Trophoblast cell (in vitro differentiated cells and primary cell): ENCODE results near the gene IGFBP5.

Experiments
- DNase-seq, 2 donors: peaks; one replicate each; pipeline ENCODE4 v3.0.0-alpha.2; 2016
- H2AFZ ChIP-seq: 2 replicates; pipeline ENCODE4 v1.6.1; 2013; ENCODE audit warnings: low read length, moderate library complexity, mild to moderate bottlenecking; ENCODE audit not compliant: insufficient read depth, poor library complexity
- H2AK5ac ChIP-seq: 2 replicates; pipeline ENCODE4 v1.6.1; 2013; ENCODE audit warnings: mild to moderate bottlenecking, low read length
- H2BK120ac ChIP-seq: 2 replicates; pipeline ENCODE4 v1.6.1; 2013; ENCODE audit warnings: low read length, mild to moderate bottlenecking, moderate library complexity; ENCODE audit not compliant: insufficient read depth, poor library complexity
- H2BK12ac ChIP-seq: 2 replicates; pipeline ENCODE4 v1.6.1; 2013; ENCODE audit warnings: mild to moderate bottlenecking, low read length, moderate library complexity
- H2BK5ac ChIP-seq: 2 replicates; pipeline ENCODE4 v1.6.1; 2013; ENCODE audit warnings: low read length, low read depth, moderate library complexity, mild to moderate bottlenecking; ENCODE audit not compliant: poor library complexity
- H3K14ac ChIP-seq: 2 replicates; pipeline ENCODE4 v1.6.1; 2013; ENCODE audit warnings: mild to moderate bottlenecking, low read length
- H3K18ac ChIP-seq: 2 replicates; pipeline ENCODE4 v1.6.1; 2013; ENCODE audit warnings: mild to moderate bottlenecking, low read length
- H3K23ac ChIP-seq: 2 replicates; pipeline ENCODE4 v1.6.1; 2013; ENCODE audit warnings: low read length
- H3K27ac ChIP-seq: 2 replicates; pipeline ENCODE4 v1.5.1; 2013; ENCODE audit warnings: low read depth, mild to moderate bottlenecking, inconsistent platforms, low read length, moderate library complexity
- H3K27me3 ChIP-seq: 2 replicates; pipeline ENCODE4 v1.6.1; 2013; ENCODE audit warnings: inconsistent platforms, mild to moderate bottlenecking, low read length, moderate library complexity; ENCODE audit not compliant: insufficient read depth
- H3K36me3 ChIP-seq, 2 experiments: 1 replicate in 1 of 2; 2 replicates in 1 of 2; pipeline ENCODE4 v1.6.1; 2013; ENCODE audit warnings: low read length in 2 of 2, mild to moderate bottlenecking in 2 of 2, moderate library complexity in 1 of 2; ENCODE audit not compliant: insufficient read depth in 2 of 2, control insufficient read depth in 1 of 2
- H3K4ac ChIP-seq: 2 replicates; pipeline ENCODE4 v1.6.1; 2013; ENCODE audit warnings: low read depth, mild to moderate bottlenecking, low read length, moderate library complexity
- H3K4me1 ChIP-seq, 2 experiments: 1 replicate in 1 of 2; 2 replicates in 1 of 2; pipeline ENCODE4 v1.6.1; 2013; ENCODE audit warnings: low read length in 2 of 2, mild to moderate bottlenecking in 2 of 2, moderate library complexity in 1 of 2; ENCODE audit not compliant: insufficient read depth in 2 of 2, control insufficient read depth in 1 of 2
- H3K4me2 ChIP-seq: 2 replicates; pipeline ENCODE4 v1.6.1; 2013; ENCODE audit warnings: inconsistent platforms, mild to moderate bottlenecking, low read length, moderate library complexity
- H3K4me3 ChIP-seq: 2 replicates; pipeline ENCODE4 v1.5.1; 2013; ENCODE audit warnings: mild to moderate bottlenecking, low read depth, low read length, inconsistent platforms
- H3K79me1 ChIP-seq: one replicate; pipeline ENCODE4 v1.6.1; 2013; ENCODE audit warnings: low read length
- H3K79me2 ChIP-seq: 2 replicates; pipeline ENCODE4 v1.6.1; 2013; ENCODE audit warnings: low read length, mild to moderate bottlenecking; ENCODE audit not compliant: control insufficient read depth, insufficient read depth, poor library complexity
- H3K9ac ChIP-seq: 2 replicates; pipeline ENCODE4 v1.6.1; 2013; ENCODE audit warnings: mild to moderate bottlenecking, low read length
- H3K9me3 ChIP-seq: 2 replicates; pipeline ENCODE4 v1.6.1; 2013; ENCODE audit warnings: low read depth, mild to moderate bottlenecking, control low read depth, inconsistent platforms, low read length; ENCODE audit not compliant: insufficient read depth
- H4K12ac ChIP-seq: 2 replicates; pipeline ENCODE4 v1.6.1; 2013; ENCODE audit warnings: low read depth, mild to moderate bottlenecking, low read length, moderate library complexity
- H4K8ac ChIP-seq: 2 replicates; pipeline ENCODE4 v1.6.1; 2013; ENCODE audit warnings: low read depth, mild to moderate bottlenecking, low read length, moderate library complexity
- H4K91ac ChIP-seq: one replicate; pipeline ENCODE4 v1.6.1; 2013; ENCODE audit warnings: low read depth, mild to moderate bottlenecking, low read length, moderate library complexity
- WGBS: extraction: QIAGEN DNeasy Blood & Tissue Kit; methylation state at CpG from one replicate; pipeline ENCODE4 v1.1.7; 2013; ENCODE audit warnings: missing lambda C conversion rate; ENCODE audit not compliant: insufficient read length, insufficient coverage; ENCODE audit errors: extremely low coverage; 5-methylcytosine and 5-hydroxymethylcytosine counted together

IGFBP5 gene

DNA sequence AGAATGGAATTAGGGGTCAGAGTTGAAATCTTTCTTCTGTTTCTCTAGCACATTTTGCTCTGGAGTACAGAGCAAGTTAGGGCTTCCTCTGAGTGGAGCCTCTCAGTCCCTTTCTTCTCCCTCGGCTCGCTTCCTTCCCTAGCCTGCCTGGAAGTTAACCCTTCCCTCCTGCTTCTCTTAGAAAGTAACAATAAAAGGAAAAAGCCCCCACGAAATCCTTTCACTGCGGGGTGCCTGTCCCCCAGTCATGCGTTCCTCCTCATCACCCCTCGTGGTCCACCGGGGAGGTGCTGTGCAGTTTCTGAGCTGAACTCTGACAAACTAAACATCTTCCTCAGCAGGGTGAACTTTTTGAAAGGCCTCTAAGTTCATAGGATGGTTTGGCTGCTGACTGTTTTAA, 60.2 kb downstream of the IGFBP5 start:
- H3K14ac ChIP-seq, result peak overlapping the region; percentile 24
- H3K79me2 ChIP-seq, result peaks cover 18% of the 10 kb centered on the region
- H3K27me3 ChIP-seq, result peaks cover 3% of the 10 kb centered on the region
- H4K91ac ChIP-seq, result peak overlapping the region; percentile 79
- H3K4me1 ChIP-seq, result peaks cover 13 to 19% of the 10 kb centered on the region in 2 experiments
- peak overlapping the region; percentile 51 for H4K12ac ChIP-seq
- no peak overlapping the region for H3K23ac ChIP-seq
- H3K36me3 ChIP-seq, result peaks cover 8 to 11% of the 10 kb centered on the region in 2 experiments
- peak overlapping the region; percentile 77 for H2BK12ac ChIP-seq
- no peaks in the 10 kb centered on the region for H3K9me3 ChIP-seq
- no peak for DNase-seq
- peak overlapping the region; percentile 91 for H3K27ac ChIP-seq
- peak overlapping the region; percentile 62 for H4K8ac ChIP-seq
- peak overlapping the region; percentile 61 for H3K4me3 ChIP-seq
- peak overlapping the region; percentile 93 for H2BK5ac ChIP-seq
- peak overlapping the region; percentile 58 for H3K18ac ChIP-seq
- peak overlapping the region; percentile 16 for H3K4ac ChIP-seq
- H3K4me2 ChIP-seq, result peak overlapping the region; percentile 85
- H2AK5ac ChIP-seq, result no peak overlapping the region
- no CpG with 5 or more reads among the region's 7 CpGs for WGBS
- peak overlapping the region; percentile 88 for H2BK120ac ChIP-seq
- H3K79me1 ChIP-seq, result peaks cover 29% of the 10 kb centered on the region
- H3K9ac ChIP-seq, result peak overlapping the region; percentile 85
- no peak overlapping the region for H2AFZ ChIP-seq

DNA sequence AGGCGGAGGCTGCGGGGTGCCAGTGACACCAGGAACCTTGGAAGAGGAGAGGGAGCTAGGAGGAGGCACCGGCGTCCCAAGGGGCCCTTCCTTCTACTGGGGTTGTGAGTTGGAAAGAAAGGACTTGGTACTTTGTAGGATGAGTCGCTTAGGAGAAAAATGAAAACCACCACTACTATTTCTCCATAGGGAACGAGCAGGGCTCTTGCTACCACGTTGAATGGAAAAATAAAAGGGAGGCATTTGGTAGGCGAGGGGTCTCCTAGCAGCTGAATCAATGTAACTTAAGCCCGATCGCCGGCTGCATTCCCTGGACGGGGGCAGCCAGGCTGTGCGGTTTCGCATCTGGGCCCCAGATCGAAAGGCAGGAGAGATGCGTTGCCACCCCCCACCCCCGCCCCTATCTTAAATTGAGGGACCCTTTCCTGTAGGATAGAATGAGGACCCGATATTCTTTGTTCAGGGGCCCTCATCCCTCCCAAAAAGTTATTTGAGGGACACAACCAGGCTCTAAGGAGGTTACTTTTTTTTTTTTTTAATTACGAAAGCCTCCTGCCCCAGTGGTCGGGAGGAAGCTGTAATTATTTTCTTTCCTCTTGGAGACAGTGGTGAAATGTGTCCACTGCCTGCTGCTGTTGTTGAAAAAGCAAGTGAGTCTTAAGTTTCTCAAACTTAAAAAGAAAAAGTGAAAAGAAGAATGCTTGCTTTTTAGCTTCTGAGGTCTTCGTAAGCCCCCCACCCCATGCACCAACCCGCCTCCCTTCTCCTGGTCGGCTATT, 60.8 kb downstream of the IGFBP5 start:
- Histone ChIP-seq H3K4me2 (peak overlapping the region; percentile 85), H3K36me3 (peaks cover 4 to 7% of the 10 kb centered on the region in 2 experiments), H2BK120ac (peak overlapping the region; percentile 88), H4K91ac (peak overlapping the region; percentile 79), H3K23ac (no peak overlapping the region), H3K9me3 (no peaks in the 10 kb centered on the region), H3K27ac (peak overlapping the region; percentile 91), H2BK12ac (no peak overlapping the region), H3K14ac (peak overlapping the region; percentile 81), H3K79me2 (peaks cover 18% of the 10 kb centered on the region), H2AFZ (no peak overlapping the region), H4K12ac (peak overlapping the region; percentile 51), H3K4me1 (peaks cover 13 to 19% of the 10 kb centered on the region in 2 experiments), H3K79me1 (peaks cover 29% of the 10 kb centered on the region), H3K18ac (peak overlapping the region; percentile 94), H3K9ac (peak overlapping the region; percentile 97), H4K8ac (peak overlapping the region; percentile 62), H3K4me3 (peak overlapping the region; percentile 95), H3K4ac (peak overlapping the region; percentile 93), H3K27me3 (peaks cover 3% of the 10 kb centered on the region), H2BK5ac (peak overlapping the region; percentile 93), H2AK5ac (no peak overlapping the region)
- DNase-seq, result no peak
- no CpG with 5 or more reads among the region's 23 CpGs for WGBS

DNA sequence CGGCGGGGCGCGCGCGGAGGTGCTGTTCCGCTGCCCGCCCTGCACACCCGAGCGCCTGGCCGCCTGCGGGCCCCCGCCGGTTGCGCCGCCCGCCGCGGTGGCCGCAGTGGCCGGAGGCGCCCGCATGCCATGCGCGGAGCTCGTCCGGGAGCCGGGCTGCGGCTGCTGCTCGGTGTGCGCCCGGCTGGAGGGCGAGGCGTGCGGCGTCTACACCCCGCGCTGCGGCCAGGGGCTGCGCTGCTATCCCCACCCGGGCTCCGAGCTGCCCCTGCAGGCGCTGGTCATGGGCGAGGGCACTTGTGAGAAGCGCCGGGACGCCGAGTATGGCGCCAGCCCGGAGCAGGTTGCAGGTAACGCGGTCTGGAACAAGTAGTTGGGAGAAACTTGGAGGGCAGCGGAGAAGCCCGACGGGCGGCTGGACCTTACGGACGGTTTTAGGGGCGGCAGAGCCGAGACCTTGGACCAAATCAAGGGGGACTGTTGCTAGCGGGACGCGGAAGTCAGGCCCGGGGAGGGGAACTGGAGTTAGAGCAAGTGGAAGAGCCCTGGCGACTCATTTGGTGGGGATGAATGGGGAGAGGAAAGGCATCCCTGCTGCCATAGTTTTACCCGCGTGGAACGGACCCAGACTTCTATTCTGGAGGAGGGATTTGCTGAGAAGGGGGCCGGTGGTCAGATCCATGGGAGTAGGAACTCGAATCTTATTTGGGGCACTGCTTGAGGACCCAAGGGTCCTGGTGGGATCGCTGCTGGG, 61.6 kb downstream of the IGFBP5 start:
- H3K79me2 ChIP-seq, result peaks cover 16% of the 10 kb centered on the region
- H3K23ac ChIP-seq, result peak overlapping the region; percentile 73

DNA sequence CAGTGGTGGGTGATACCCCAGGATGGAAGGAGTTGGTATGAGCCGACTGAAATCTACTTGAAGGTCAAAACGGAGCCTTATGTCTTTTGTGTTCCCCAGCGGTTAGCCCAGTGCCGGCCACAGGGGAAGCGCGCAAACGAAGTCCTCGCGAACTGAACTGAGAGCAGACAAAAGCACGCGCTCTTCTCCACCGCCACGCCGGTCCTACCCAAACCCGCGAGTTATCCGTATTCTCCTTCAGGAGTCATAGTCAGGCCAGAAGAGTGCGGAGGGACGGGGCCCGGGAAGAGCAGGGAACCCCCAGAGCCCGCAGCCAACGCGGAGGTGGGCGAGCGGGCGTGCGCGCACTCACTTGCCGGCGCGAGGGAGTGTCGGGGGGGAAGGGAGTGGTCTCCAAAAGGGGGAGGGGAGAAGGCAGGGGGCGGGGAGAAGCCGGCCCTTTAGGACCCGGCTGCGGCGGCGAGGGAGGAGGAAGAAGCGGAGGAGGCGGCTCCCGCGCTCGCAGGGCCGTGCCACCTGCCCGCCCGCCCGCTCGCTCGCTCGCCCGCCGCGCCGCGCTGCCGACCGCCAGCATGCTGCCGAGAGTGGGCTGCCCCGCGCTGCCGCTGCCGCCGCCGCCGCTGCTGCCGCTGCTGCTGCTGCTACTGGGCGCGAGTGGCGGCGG, 62.3 kb downstream of the IGFBP5 start, which contains the start of gene IGFBP2:
TSS of gene IGFBP2 (plus strand) at position 469 of the 664 bp plus-strand sequence. CDS start at position 573, 104 bp downstream.
- H2AK5ac ChIP-seq, result no peak within 1 kb of the TSS
- H3K18ac ChIP-seq, result peak within 1 kb of the TSS; percentile 94
- peak within 1 kb of the TSS; percentile 91 for H3K27ac ChIP-seq
- peak within 1 kb of the TSS; percentile 73 for H2BK5ac ChIP-seq
- H3K14ac ChIP-seq, result peak within 1 kb of the TSS; percentile 81
- H3K36me3 ChIP-seq, result peaks cover 2 to 4% of the 10 kb centered on the region in 2 experiments
- peak within 1 kb of the TSS; percentile 83 for H4K8ac ChIP-seq
- H3K4me2 ChIP-seq, result peak within 1 kb of the TSS; percentile 85
- peak in 1 of 2 donors; percentile 21 for DNase-seq
- peak within 1 kb of the TSS; percentile 73 for H3K23ac ChIP-seq
- H3K4me1 ChIP-seq, result peaks cover 13 to 19% of the 10 kb centered on the region in 2 experiments
- H2BK120ac ChIP-seq, result peak within 1 kb of the TSS; percentile 48
- H3K9ac ChIP-seq, result peak within 1 kb of the TSS; percentile 97
- no CpG with 5 or more reads among the region's 70 CpGs for WGBS
- H4K91ac ChIP-seq, result peak within 1 kb of the TSS; percentile 70
- peaks cover 29% of the 10 kb centered on the region for H3K79me1 ChIP-seq
- peak within 1 kb of the TSS; percentile 6 for H4K12ac ChIP-seq
- H3K9me3 ChIP-seq, result no peaks in the 10 kb centered on the region
- H3K79me2 ChIP-seq, result peaks cover 16% of the 10 kb centered on the region
- H2AFZ ChIP-seq, result peak within 1 kb of the TSS; percentile 67
- H2BK12ac ChIP-seq, result no peak within 1 kb of the TSS
- peak within 1 kb of the TSS; percentile 95 for H3K4me3 ChIP-seq
- H3K4ac ChIP-seq, result peak within 1 kb of the TSS; percentile 93
- H3K27me3 ChIP-seq, result peaks cover 3% of the 10 kb centered on the region

More for the DNA sequence above, 61.6 kb downstream of the IGFBP5 start:
- H3K4ac ChIP-seq, result peak overlapping the region; percentile 93
- H3K9ac ChIP-seq, result peak overlapping the region; percentile 97
- no peak overlapping the region for H4K8ac ChIP-seq
- H2BK5ac ChIP-seq, result peak overlapping the region; percentile 73
- peaks cover 29% of the 10 kb centered on the region for H3K79me1 ChIP-seq
- no peaks in the 10 kb centered on the region for H3K9me3 ChIP-seq
- H2BK120ac ChIP-seq, result peak overlapping the region; percentile 36
- H2AK5ac ChIP-seq, result no peak overlapping the region
- H3K27me3 ChIP-seq, result peaks cover 3% of the 10 kb centered on the region
- peak overlapping the region; percentile 91 for H3K27ac ChIP-seq
- peak overlapping the region; percentile 50 for H2AFZ ChIP-seq
- peak overlapping the region; percentile 6 for H4K12ac ChIP-seq
- no CpG with 5 or more reads among the region's 71 CpGs for WGBS
- peak overlapping the region; percentile 70 for H4K91ac ChIP-seq
- peaks cover 2 to 4% of the 10 kb centered on the region in 2 experiments for H3K36me3 ChIP-seq
- H3K14ac ChIP-seq, result peak overlapping the region; percentile 81
- H3K4me1 ChIP-seq, result peaks cover 13 to 19% of the 10 kb centered on the region in 2 experiments
- H2BK12ac ChIP-seq, result no peak overlapping the region
- peak overlapping the region; percentile 94 for H3K18ac ChIP-seq
- peak; percentile 40 to 77 for DNase-seq
- H3K4me2 ChIP-seq, result peak overlapping the region; percentile 85
- H3K4me3 ChIP-seq, result peak overlapping the region; percentile 95
